T-helper 1 cell treated with Interleukin-12 subunit alpha and Interleukin-12 subunit beta and Interleukin-4 antibody, amounts not matched to agents 30 μg/mL and 1 μg/mL, for 36 hours (primary cell): ENCODE data around the gene AKAP13.

ENCODE experiments used
- H3K27ac Mint-ChIP-seq: one replicate; pipeline ENCODE4 v1.8.0; 2021; ENCODE audit warnings: mild to moderate bottlenecking, mixed read lengths
- H3K27me3 Mint-ChIP-seq: one replicate; pipeline ENCODE4 v1.8.0; 2021; ENCODE audit warnings: low read depth, mixed read lengths
- H3K36me3 Mint-ChIP-seq: one replicate; pipeline ENCODE4 v1.8.0; 2021; ENCODE audit warnings: low read depth, mixed read lengths
- H3K4me1 Mint-ChIP-seq: one replicate; pipeline ENCODE4 v1.8.0; 2021; ENCODE audit warnings: low read depth, mixed read lengths
- H3K4me3 Mint-ChIP-seq: one replicate; pipeline ENCODE4 v1.8.0; 2021; ENCODE audit warnings: mild to moderate bottlenecking, moderate library complexity, mixed read lengths
- H3K9me3 Mint-ChIP-seq: one replicate; pipeline ENCODE4 v1.8.0; 2021; ENCODE audit warnings: mixed read lengths

Gene AKAP13

GRCh38 chr15:85500729-85501128 lies 120.3 kb downstream of the AKAP13 start:
- Mint-ChIP-seq H3K4me3 (no peak overlapping the region), H3K27me3 (no peaks in the 10 kb centered on the region), H3K9me3 (no peaks in the 10 kb centered on the region), H3K27ac (no peak overlapping the region), H3K36me3 (peaks cover 6% of the 10 kb centered on the region), H3K4me1 (peaks cover 52% of the 10 kb centered on the region)

- Mint-ChIP-seq H3K9me3 (no peaks in the 10 kb centered on the region), H3K27me3 (no peaks in the 10 kb centered on the region), H3K4me3 (no peak overlapping the region), H3K36me3 (peaks cover 6% of the 10 kb centered on the region), H3K27ac (no peak overlapping the region), H3K4me1 (peaks cover 52% of the 10 kb centered on the region)
Measured at GRCh38 chr15:85501574-85501973, 121.2 kb downstream of the AKAP13 start.

GRCh38 chr15:85503151-85503799 lies 122.9 kb downstream of the AKAP13 start:
- H3K4me1 Mint-ChIP-seq, result peaks cover 45% of the 10 kb centered on the region
- H3K36me3 Mint-ChIP-seq, result peaks cover 3% of the 10 kb centered on the region
- H3K4me3 Mint-ChIP-seq, result no peak overlapping the region
- no peaks in the 10 kb centered on the region for H3K9me3 Mint-ChIP-seq
- no peak overlapping the region for H3K27ac Mint-ChIP-seq
- H3K27me3 Mint-ChIP-seq, result no peaks in the 10 kb centered on the region

- Mint-ChIP-seq H3K4me3 (no peak overlapping the region), H3K4me1 (peaks cover 33% of the 10 kb centered on the region), H3K9me3 (no peaks in the 10 kb centered on the region), H3K27me3 (no peaks in the 10 kb centered on the region), H3K36me3 (peaks cover 3% of the 10 kb centered on the region), H3K27ac (no peak overlapping the region)
Measured at GRCh38 chr15:85504749-85505676, 124.6 kb downstream of the AKAP13 start.

- H3K4me3 Mint-ChIP-seq, result no peak overlapping the region
- peaks cover 21% of the 10 kb centered on the region for H3K4me1 Mint-ChIP-seq
- no peaks in the 10 kb centered on the region for H3K27me3 Mint-ChIP-seq
- H3K27ac Mint-ChIP-seq, result no peak overlapping the region
- H3K36me3 Mint-ChIP-seq, result peaks cover 3% of the 10 kb centered on the region
- H3K9me3 Mint-ChIP-seq, result no peaks in the 10 kb centered on the region
Measured at GRCh38 chr15:85507114-85507513, 126.7 kb downstream of the AKAP13 start.

- Mint-ChIP-seq H3K36me3 (peaks cover 3% of the 10 kb centered on the region), H3K4me1 (peaks cover 14% of the 10 kb centered on the region), H3K27me3 (no peaks in the 10 kb centered on the region), H3K9me3 (no peaks in the 10 kb centered on the region), H3K27ac (no peak overlapping the region), H3K4me3 (no peak overlapping the region)
Measured at GRCh38 chr15:85509973-85510372, 129.6 kb downstream of the AKAP13 start.

GRCh38 chr15:85514413-85514812 lies 134.0 kb downstream of the AKAP13 start:
- Mint-ChIP-seq H3K4me1 (peaks cover 9% of the 10 kb centered on the region), H3K27ac (no peak overlapping the region), H3K9me3 (no peaks in the 10 kb centered on the region), H3K27me3 (no peaks in the 10 kb centered on the region), H3K4me3 (no peak overlapping the region), H3K36me3 (peaks cover 4% of the 10 kb centered on the region)

- H3K4me1 Mint-ChIP-seq, result peaks cover 8% of the 10 kb centered on the region
- no peak overlapping the region for H3K4me3 Mint-ChIP-seq
- no peaks in the 10 kb centered on the region for H3K27me3 Mint-ChIP-seq
- H3K36me3 Mint-ChIP-seq, result peaks cover 4% of the 10 kb centered on the region
- H3K27ac Mint-ChIP-seq, result no peak overlapping the region
- H3K9me3 Mint-ChIP-seq, result no peaks in the 10 kb centered on the region
Measured at GRCh38 chr15:85515212-85515611, 134.8 kb downstream of the AKAP13 start.

GRCh38 chr15:85517086-85517485 lies 136.7 kb downstream of the AKAP13 start:
- H3K36me3 Mint-ChIP-seq, result peaks cover 8% of the 10 kb centered on the region
- no peaks in the 10 kb centered on the region for H3K9me3 Mint-ChIP-seq
- no peak overlapping the region for H3K4me3 Mint-ChIP-seq
- H3K27ac Mint-ChIP-seq, result no peak overlapping the region
- H3K4me1 Mint-ChIP-seq, result peaks cover 10% of the 10 kb centered on the region
- H3K27me3 Mint-ChIP-seq, result no peaks in the 10 kb centered on the region

GRCh38 chr15:85518979-85519761 lies 138.8 kb downstream of the AKAP13 start:
- H3K27ac Mint-ChIP-seq, result no peak overlapping the region
- peaks cover 14% of the 10 kb centered on the region for H3K4me1 Mint-ChIP-seq
- H3K4me3 Mint-ChIP-seq, result no peak overlapping the region
- peaks cover 17% of the 10 kb centered on the region for H3K36me3 Mint-ChIP-seq
- H3K9me3 Mint-ChIP-seq, result no peaks in the 10 kb centered on the region
- H3K27me3 Mint-ChIP-seq, result no peaks in the 10 kb centered on the region

GRCh38 chr15:85520650-85521049 lies 140.2 kb downstream of the AKAP13 start:
- Mint-ChIP-seq H3K4me1 (peaks cover 16% of the 10 kb centered on the region), H3K27me3 (no peaks in the 10 kb centered on the region), H3K27ac (no peak overlapping the region), H3K4me3 (no peak overlapping the region), H3K36me3 (peaks cover 24% of the 10 kb centered on the region), H3K9me3 (no peaks in the 10 kb centered on the region)

GRCh38 chr15:85523530-85523929 lies 143.1 kb downstream of the AKAP13 start:
- H3K27me3 Mint-ChIP-seq, result no peaks in the 10 kb centered on the region
- no peaks in the 10 kb centered on the region for H3K9me3 Mint-ChIP-seq
- peaks cover 15% of the 10 kb centered on the region for H3K4me1 Mint-ChIP-seq
- no peak overlapping the region for H3K27ac Mint-ChIP-seq
- H3K4me3 Mint-ChIP-seq, result no peak overlapping the region
- peaks cover 21% of the 10 kb centered on the region for H3K36me3 Mint-ChIP-seq

GRCh38 chr15:85525755-85526154 lies 145.4 kb downstream of the AKAP13 start:
- no peak overlapping the region for H3K4me3 Mint-ChIP-seq
- H3K27me3 Mint-ChIP-seq, result no peaks in the 10 kb centered on the region
- no peaks in the 10 kb centered on the region for H3K9me3 Mint-ChIP-seq
- no peak overlapping the region for H3K27ac Mint-ChIP-seq
- H3K36me3 Mint-ChIP-seq, result peaks cover 30% of the 10 kb centered on the region
- H3K4me1 Mint-ChIP-seq, result peaks cover 15% of the 10 kb centered on the region

- Mint-ChIP-seq H3K27ac (no peak overlapping the region), H3K4me3 (no peak overlapping the region)
Measured at GRCh38 chr15:85527895-85528294, 147.5 kb downstream of the AKAP13 start.

More at GRCh38 chr15:85527895-85528294, 147.5 kb downstream of the AKAP13 start:
- no peaks in the 10 kb centered on the region for H3K27me3 Mint-ChIP-seq
- no peaks in the 10 kb centered on the region for H3K9me3 Mint-ChIP-seq
- H3K36me3 Mint-ChIP-seq, result peaks cover 25% of the 10 kb centered on the region
- peaks cover 20% of the 10 kb centered on the region for H3K4me1 Mint-ChIP-seq
